IMR-90 (cell line): ENCODE results near the gene ARID4B.

Source experiments
- BHLHE40 ChIP-seq: fragments of 150-350 bp; IDR thresholded peaks from 2 replicates; pipeline ENCODE4 v1.6.1; 2016; ENCODE audit warnings: mild to moderate bottlenecking, low read depth, low read length
- CEBPB ChIP-seq: IDR thresholded peaks from 2 replicates; pipeline ENCODE4 v1.6.1; 2012; ENCODE audit warnings: low read depth, low read length, improper control_type of control experiment
- CHD1 ChIP-seq: IDR thresholded peaks from 2 replicates; pipeline ENCODE4 v1.6.1; 2012; ENCODE audit warnings: low read depth, low read length, improper control_type of control experiment
- FOS ChIP-seq: fragments of 150-350 bp; IDR thresholded peaks from 2 replicates; pipeline ENCODE4 v1.6.1; 2016; ENCODE audit warnings: low read depth, low read length
- MAFK ChIP-seq: IDR thresholded peaks from 2 replicates; pipeline ENCODE4 v1.6.1; 2012; ENCODE audit warnings: low read depth, low read length, improper control_type of control experiment
- MXI1 ChIP-seq: IDR thresholded peaks from 2 replicates; pipeline ENCODE4 v1.6.1; 2012; ENCODE audit warnings: low read depth, mild to moderate bottlenecking, low read length, moderate library complexity, borderline replicate concordance
- POLR2A ChIP-seq: IDR thresholded peaks from 2 replicates; pipeline ENCODE4 v1.6.1; 2012; ENCODE audit warnings: mild to moderate bottlenecking, low read depth, low read length
- RAD21 ChIP-seq: IDR thresholded peaks from 2 replicates; pipeline ENCODE4 v1.6.1; 2012; ENCODE audit warnings: low read length, improper control_type of control experiment
- RCOR1 ChIP-seq: IDR thresholded peaks from 2 replicates; pipeline ENCODE4 v1.6.1; 2012; ENCODE audit warnings: mild to moderate bottlenecking, low read length, improper control_type of control experiment; ENCODE audit not compliant: insufficient replicate concordance
- SMC3 ChIP-seq: fragments of 150-350 bp; IDR thresholded peaks from 2 replicates; pipeline ENCODE4 v1.6.1; 2016; ENCODE audit warnings: low read depth, mild to moderate bottlenecking, antibody characterized with exemption, low read length, moderate library complexity
- TF ChIP-seq, protein P1 (sequence below): conservative IDR thresholded peaks from 2 replicates; pipeline ENCODE4 v1.5.1; 2012; ENCODE audit warnings: mild to moderate bottlenecking, low read depth, low read length, improper control_type of control experiment
- TF ChIP-seq, protein P2 (sequence below): fragments of 150-350 bp; IDR thresholded peaks from 2 replicates; pipeline ENCODE4 v1.6.1; 2017; ENCODE audit warnings: mild to moderate bottlenecking, antibody characterized with exemption, low read length, low read depth

DNA sequence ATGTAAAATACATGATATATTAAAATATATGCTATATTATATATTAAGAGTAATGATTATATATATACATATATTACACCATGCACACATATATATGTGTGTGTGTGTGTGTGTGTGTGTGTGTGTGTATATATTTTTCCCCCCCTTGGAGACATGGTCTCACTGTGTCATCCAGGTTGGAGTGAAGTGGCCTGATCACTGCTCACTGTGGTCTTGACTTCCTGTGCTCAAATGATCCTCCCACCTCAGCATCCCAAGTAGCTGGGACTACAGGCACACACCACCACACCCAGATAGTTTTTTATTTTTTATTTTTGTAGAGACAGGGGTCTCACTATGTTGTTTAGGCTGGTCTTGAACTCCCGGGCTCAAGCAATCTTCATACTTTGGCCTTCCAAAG, 112.5 kb downstream of the ARID4B start:
- TF ChIP-seq, protein P1, sequence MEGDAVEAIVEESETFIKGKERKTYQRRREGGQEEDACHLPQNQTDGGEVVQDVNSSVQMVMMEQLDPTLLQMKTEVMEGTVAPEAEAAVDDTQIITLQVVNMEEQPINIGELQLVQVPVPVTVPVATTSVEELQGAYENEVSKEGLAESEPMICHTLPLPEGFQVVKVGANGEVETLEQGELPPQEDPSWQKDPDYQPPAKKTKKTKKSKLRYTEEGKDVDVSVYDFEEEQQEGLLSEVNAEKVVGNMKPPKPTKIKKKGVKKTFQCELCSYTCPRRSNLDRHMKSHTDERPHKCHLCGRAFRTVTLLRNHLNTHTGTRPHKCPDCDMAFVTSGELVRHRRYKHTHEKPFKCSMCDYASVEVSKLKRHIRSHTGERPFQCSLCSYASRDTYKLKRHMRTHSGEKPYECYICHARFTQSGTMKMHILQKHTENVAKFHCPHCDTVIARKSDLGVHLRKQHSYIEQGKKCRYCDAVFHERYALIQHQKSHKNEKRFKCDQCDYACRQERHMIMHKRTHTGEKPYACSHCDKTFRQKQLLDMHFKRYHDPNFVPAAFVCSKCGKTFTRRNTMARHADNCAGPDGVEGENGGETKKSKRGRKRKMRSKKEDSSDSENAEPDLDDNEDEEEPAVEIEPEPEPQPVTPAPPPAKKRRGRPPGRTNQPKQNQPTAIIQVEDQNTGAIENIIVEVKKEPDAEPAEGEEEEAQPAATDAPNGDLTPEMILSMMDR: no peak
- TF ChIP-seq SMC3: no peak
- no peak for TF ChIP-seq FOS
- no peak for TF ChIP-seq POLR2A
- no peak for TF ChIP-seq RAD21
- TF ChIP-seq RCOR1: no peak
- TF ChIP-seq BHLHE40: no peak
- no peak for TF ChIP-seq MAFK
- TF ChIP-seq, protein P2, sequence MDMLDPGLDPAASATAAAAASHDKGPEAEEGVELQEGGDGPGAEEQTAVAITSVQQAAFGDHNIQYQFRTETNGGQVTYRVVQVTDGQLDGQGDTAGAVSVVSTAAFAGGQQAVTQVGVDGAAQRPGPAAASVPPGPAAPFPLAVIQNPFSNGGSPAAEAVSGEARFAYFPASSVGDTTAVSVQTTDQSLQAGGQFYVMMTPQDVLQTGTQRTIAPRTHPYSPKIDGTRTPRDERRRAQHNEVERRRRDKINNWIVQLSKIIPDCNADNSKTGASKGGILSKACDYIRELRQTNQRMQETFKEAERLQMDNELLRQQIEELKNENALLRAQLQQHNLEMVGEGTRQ: no peak
- TF ChIP-seq MXI1: no peak
- no peak for TF ChIP-seq CEBPB
- no peak for TF ChIP-seq CHD1
